Endothelial cell of umbilical vein (primary cell): ENCODE results near the gene GRIN2D. TPM values are rescaled to one million over a fixed set of nuclear protein-coding genes. Genes with fewer than 3 reads are reported as not detected.

Source experiments
- BruUV-seq: library from RNA; stranded (reverse); fragments of 400-500 nt; replicated peaks from 2 replicates; lab custom pipeline; 2021; lab: Mats Ljungman, UMichigan
- CTCF ChIA-PET: fragments of 300-600, 350-600 bp; sonication (Branson Sonifier 250); formaldehyde crosslinking; loops from one replicate; lab custom pipeline; 2021; ENCODE audit warnings: antibody characterized with exemption, inconsistent platforms; lab: Charles Lee
- POLR2A ChIA-PET: fragments of 300-600, 350-600 bp; sonication (Branson Sonifier 250); formaldehyde crosslinking; loops from one replicate; lab custom pipeline; 2021; ENCODE audit warnings: antibody characterized with exemption, inconsistent platforms; lab: Charles Lee
- DNase-seq: peaks from one replicate; pipeline ENCODE4 v3.0.0-alpha.2; 2011; ENCODE audit warnings: low read depth, low spot score
- FAIRE-seq: peaks from 2 replicates; lab custom pipeline; 2011; peaks lifted over from hg19 to GRCh38; lab: Jason Lieb, UNC
- H2AFZ ChIP-seq: 2 replicates; pipeline ENCODE4 v1.6.0; 2012; ENCODE audit warnings: low read depth, low read length, control low read depth, inconsistent platforms
- H3K27ac ChIP-seq: 2 replicates; pipeline ENCODE4 v1.5.1; 2011; ENCODE audit warnings: low read depth, mild to moderate bottlenecking, control low read depth, low read length, moderate library complexity; ENCODE audit not compliant: insufficient read depth
- H3K27me3 ChIP-seq, 2 experiments: 2 replicates each; pipeline versions ENCODE4 v1.6.0 to v1.6.1; 2011; ENCODE audit warnings: low read length in 2 of 2, mixed read lengths in 1 of 2; ENCODE audit not compliant: control insufficient read depth in 2 of 2, insufficient read depth in 2 of 2
- H3K36me3 ChIP-seq, 2 experiments: 2 replicates in 1 of 2; 3 replicates in 1 of 2; pipeline ENCODE4 v1.5.1; 2011; ENCODE audit warnings: low read length in 2 of 2, mild to moderate bottlenecking in 1 of 2, moderate library complexity in 1 of 2; ENCODE audit not compliant: control insufficient read depth in 2 of 2, insufficient read depth in 2 of 2; ENCODE audit errors: extremely low read depth in 1 of 2
- H3K4me1 ChIP-seq: 3 replicates; pipeline ENCODE4 v1.5.1; 2011; ENCODE audit warnings: mild to moderate bottlenecking, low read length; ENCODE audit not compliant: control insufficient read depth, insufficient read depth; ENCODE audit errors: extremely low read depth
- H3K4me2 ChIP-seq: 2 replicates; pipeline ENCODE4 v1.6.1; 2011; ENCODE audit warnings: low read length, control low read depth, mixed read lengths; ENCODE audit not compliant: insufficient read depth
- H3K4me3 ChIP-seq, 3 experiments: fragments of 200-600 bp in 1 of 3; sonication (generic), shearing (Covaris generic) in 1 of 3; replicated peaks in 1 of 3; 2 replicates each; pipeline ENCODE4 v1.5.1; 2011 to 2016; ENCODE audit warnings: control low read depth in 3 of 3, low read length in 3 of 3, mild to moderate bottlenecking in 2 of 3, inconsistent platforms in 1 of 3, low read depth in 1 of 3, moderate library complexity in 1 of 3; ENCODE audit not compliant: insufficient read depth in 1 of 3
- H3K79me2 ChIP-seq: 2 replicates; pipeline ENCODE4 v1.6.0; 2012; ENCODE audit warnings: low read length, inconsistent platforms; ENCODE audit not compliant: control insufficient read depth, insufficient read depth
- H3K9ac ChIP-seq: replicated peaks from 2 replicates; pipeline ENCODE3; 2011; ENCODE audit warnings: low read length, control low read depth; ENCODE audit not compliant: insufficient read depth; ENCODE audit errors: extremely low read depth
- H3K9me1 ChIP-seq: replicated peaks from 3 replicates; pipeline ENCODE4 v1.6.0; 2011; ENCODE audit warnings: mild to moderate bottlenecking, low read length; ENCODE audit not compliant: control insufficient read depth, insufficient read depth; ENCODE audit errors: extremely low read depth
- H3K9me3 ChIP-seq: replicated peaks from 2 replicates; pipeline ENCODE4 v1.5.1; 2012; ENCODE audit warnings: low read length, inconsistent platforms; ENCODE audit not compliant: control insufficient read depth, insufficient read depth
- H4K20me1 ChIP-seq: replicated peaks from 2 replicates; pipeline ENCODE3; 2011; ENCODE audit warnings: mild to moderate bottlenecking, low read length; ENCODE audit not compliant: control insufficient read depth, insufficient read depth; ENCODE audit errors: extremely low read depth
- EZH2 ChIP-seq: IDR thresholded peaks from 2 replicates; pipeline ENCODE4 v1.6.1; 2012; ENCODE audit warnings: borderline replicate concordance, low read depth, mild to moderate bottlenecking, moderate library complexity, low read length, inconsistent platforms; ENCODE audit not compliant: severe bottlenecking
- FOS ChIP-seq: IDR thresholded peaks from 2 replicates; pipeline ENCODE4 v1.6.1; 2011; ENCODE audit warnings: mild to moderate bottlenecking, low read length, moderate library complexity, borderline replicate concordance; ENCODE audit not compliant: insufficient read depth
- GATA2 ChIP-seq: IDR thresholded peaks from 2 replicates; pipeline ENCODE4 v1.7.0; 2011; ENCODE audit warnings: low read depth, mild to moderate bottlenecking, moderate library complexity, mixed read lengths, low read length; ENCODE audit not compliant: insufficient read length, insufficient read depth
- JUN ChIP-seq: IDR thresholded peaks from 2 replicates; pipeline ENCODE4 v1.6.1; 2011; ENCODE audit warnings: borderline replicate concordance, low read depth; ENCODE audit not compliant: insufficient read length, insufficient read depth
- MAX ChIP-seq: IDR thresholded peaks from 2 replicates; pipeline ENCODE4 v1.6.1; 2011; ENCODE audit not compliant: insufficient read depth, insufficient read length
- MYC ChIP-seq: IDR thresholded peaks from one replicate; pipeline ENCODE4 v1.6.1; 2011; ENCODE audit warnings: mild to moderate bottlenecking, low read depth, low read length
- POLR2A ChIP-seq: IDR thresholded peaks from 2 replicates; pipeline ENCODE4 v1.6.1; 2012; ENCODE audit warnings: low read depth, mild to moderate bottlenecking, control low read depth, low read length
- dilution Hi-C: fragments of 300-500 bp; cut with MboI; formaldehyde crosslinking; loops from one replicate; pipeline ENCODE4 v1.15.0; 2019; ENCODE audit warnings: low sequenced_read_pairs; ENCODE audit not compliant: extremely low pct_ligation_motif_present
- intact Hi-C: fragments of 100-400 bp; cut with micrococcal nuclease; formaldehyde crosslinking; loops from one replicate; pipeline ENCODE4 v1.10.0; 2022
- polyA plus RNA-seq, 4 experiments: library from polyadenylated mRNA; depleted of rRNA in 3 of 4; stranded (reverse) in 3 of 4; unstranded in 1 of 4; fragments of >200 nt; gene quantifications; 2 replicates each; pipeline versions ENCODE4 v1.2.1 to v1.2.3, GENCODE V29; 2011 to 2012; ENCODE audit warnings: missing spikeins in 1 of 4
- total RNA-seq: library from RNA; stranded (reverse); gene quantifications from 2 replicates; pipeline ENCODE4 v1.2.3, GENCODE V29; 2021

GRIN2D gene
- total and polyA plus RNA-seq, 2 donors (not counting 3 experiments of a cell fraction or from before 2014, with no cell fraction given): 0.59 to 2.1 TPM

GRCh38 chr19:48373567-48373966 is 19.9 kb upstream of the GRIN2D start:
- no peaks in the 10 kb centered on the region for H3K9me3 ChIP-seq
- H3K9me1 ChIP-seq: no peaks in the 10 kb centered on the region
- DNase-seq (no peak), FAIRE-seq (no peak)
- no peak overlapping the region for H2AFZ ChIP-seq
- no peak overlapping the region for H3K4me2 ChIP-seq
- dilution Hi-C loops (no loop called here), intact Hi-C loops (no loop called here)
- TF ChIP-seq MYC (no peak), EZH2 (no peak), GATA2 (no peak), FOS (no peak), POLR2A (no peak), MAX (no peak)
- no peaks in the 10 kb centered on the region for H3K36me3 ChIP-seq
- no peak overlapping the region for H3K4me3 ChIP-seq
- H3K27ac ChIP-seq: no peak overlapping the region
- BruUV-seq: no TSS peak
- H3K79me2 ChIP-seq: no peaks in the 10 kb centered on the region
- H3K27me3 ChIP-seq: no peaks in the 10 kb centered on the region
- H4K20me1 ChIP-seq: no peaks in the 10 kb centered on the region
- CTCF ChIA-PET: interaction anchor here (0.8 to 1.5 kb wide), 4 partner anchors 18 to 59 kb away, joined by 3 to 7 read pairs (median 4); partner anchors contain the start of gene KDELR1
- POLR2A ChIA-PET: no interaction called here
- H3K9ac ChIP-seq: no peak overlapping the region
- H3K4me1 ChIP-seq: no peaks in the 10 kb centered on the region

GRCh38 chr19:48378194-48378570 is 15.3 kb upstream of the GRIN2D start:
- TF ChIP-seq JUN: no peak
- TF ChIP-seq MAX: no peak
- no peaks in the 10 kb centered on the region for H3K9me1 ChIP-seq
- no peak for DNase-seq
- no peak overlapping the region for H2AFZ ChIP-seq
- no TSS peak for BruUV-seq
- dilution Hi-C loops (no loop called here), intact Hi-C loops (no loop called here)
- no peaks in the 10 kb centered on the region for H3K4me1 ChIP-seq
- no peak overlapping the region for H3K4me3 ChIP-seq
- no peaks in the 10 kb centered on the region for H3K9me3 ChIP-seq
- no peak overlapping the region for H3K9ac ChIP-seq
- no peak overlapping the region for H3K4me2 ChIP-seq
- ChIA-PET POLR2A (interaction anchor here (0.6 kb wide), 1 partner anchor 42 kb away, joined by 3 read pairs; no protein-coding TSS in a partner anchor), CTCF (interaction anchor here (2.7 kb wide), 1 partner anchor 13 kb away, joined by 12 read pairs; the partner anchor contains the start of gene KDELR1)
- no peak overlapping the region for H3K27ac ChIP-seq
- H3K36me3 ChIP-seq: peaks cover 5 to 6% of the 10 kb centered on the region in 2 experiments
- no peaks in the 10 kb centered on the region for H3K27me3 ChIP-seq
- no peaks in the 10 kb centered on the region for H4K20me1 ChIP-seq
- no peak for FAIRE-seq
- no peaks in the 10 kb centered on the region for H3K79me2 ChIP-seq
